ENCODE data around the gene NUDT5. TPM values are rescaled to one million over a fixed set of nuclear protein-coding genes. Genes with fewer than 3 reads are reported as not detected.
"Not testable (repeated sequence)": the region's sequence is repeated elsewhere in the genome, so short reads cannot be mapped to it uniquely, and the experiment has no call there.

Gene NUDT5
- total RNA-seq, 4 donors from 2014 or later: 28.0 to 36.5 (median 35.2) TPM

DNA sequence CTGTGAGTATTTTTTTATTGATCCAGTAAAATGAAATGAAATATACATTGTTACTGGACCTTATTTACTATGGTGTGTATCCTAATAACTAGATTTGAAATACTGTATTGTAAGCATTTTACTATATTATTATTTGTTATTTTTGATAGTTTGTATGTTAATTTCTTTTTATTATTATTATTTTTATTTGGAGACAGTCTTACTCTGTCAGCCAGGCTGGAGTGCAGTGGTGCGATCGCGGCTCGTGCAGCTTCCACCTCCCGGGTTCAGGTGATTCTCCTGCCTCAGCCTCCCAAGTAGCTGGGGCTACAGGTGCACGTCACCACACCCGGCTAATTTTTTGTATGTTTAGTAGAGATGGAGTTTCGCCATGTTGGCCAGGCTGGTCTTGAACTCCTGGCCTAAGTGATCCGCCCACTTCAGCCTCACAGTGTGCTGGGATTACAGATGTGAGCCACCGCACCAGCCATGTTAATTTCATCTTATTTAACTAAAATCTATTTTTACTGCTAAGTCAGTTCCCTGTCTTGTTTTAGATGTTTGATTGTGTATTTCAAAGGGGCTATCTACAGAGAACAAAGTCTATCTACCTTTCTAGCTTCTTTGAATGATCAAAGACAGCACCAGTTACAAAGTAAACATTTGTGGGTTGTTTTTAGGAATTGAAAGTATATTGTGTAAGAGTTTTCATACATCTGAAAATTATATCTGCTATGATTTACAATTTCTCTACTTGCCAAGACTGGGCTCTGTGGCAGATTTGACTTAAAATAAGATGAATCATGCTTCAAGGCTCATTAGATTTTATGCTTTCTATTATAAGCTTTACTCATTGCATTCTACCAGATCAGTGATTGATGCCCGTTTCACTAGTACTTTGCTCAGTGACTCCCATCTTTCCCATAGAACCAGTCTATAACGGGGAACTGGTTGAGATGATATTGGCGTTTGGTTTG lies 41.9 kb upstream of the NUDT5 start:
- H3K4me3 ChIP-seq (ENCODE audit: low read depth, poor library complexity, severe bottlenecking): no peak overlapping the region
- no peak for TF ChIP-seq CTCF (IDR thresholded peaks at IDR 0.05)
- TF ChIP-seq POLR2A (IDR thresholded peaks at IDR 0.05): no peak
- peak in 1 of 2 donors; percentile 40 for DNase-seq (ENCODE audit: low spot score in 2 of 2)
- WGBS, 2 donors: 83 to 86% methylated on average over 13 of the region's 13 CpGs
- intact Hi-C loops (cut with DNase I; ENCODE audit: low total_unique reads): no loop called here

DNA sequence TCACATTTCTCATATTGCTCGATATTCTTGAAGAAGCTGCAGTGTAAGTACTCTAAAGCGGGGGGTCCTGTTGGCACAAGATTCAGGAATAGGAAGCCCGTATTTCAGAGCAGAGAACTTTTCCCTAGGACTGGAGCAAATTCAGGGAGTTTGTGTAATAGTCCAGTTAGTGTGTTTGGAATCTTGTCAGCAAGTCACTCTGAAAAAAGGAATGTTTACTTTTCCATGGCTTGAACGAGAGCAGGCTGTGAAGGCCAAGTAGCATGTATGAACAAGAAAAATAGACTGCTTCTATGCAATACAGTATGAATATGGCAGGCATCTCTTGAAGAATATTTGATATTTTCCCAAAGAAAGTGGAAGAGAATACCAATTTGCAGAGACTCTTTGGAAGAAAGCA lies 40.1 kb upstream of the NUDT5 start:
- no peak for TF ChIP-seq POLR2A (IDR thresholded peaks at IDR 0.05)
- no peak for TF ChIP-seq CTCF (IDR thresholded peaks at IDR 0.05)
- 45 to 57% methylated on average over 4 of the region's 4 CpGs for WGBS, 2 donors
- H3K4me3 ChIP-seq (ENCODE audit: low read depth, poor library complexity, severe bottlenecking): no peak overlapping the region
- DNase-seq (ENCODE audit: low spot score in 2 of 2): no peak
- intact Hi-C loops (cut with DNase I; ENCODE audit: low total_unique reads): no loop called here

DNA sequence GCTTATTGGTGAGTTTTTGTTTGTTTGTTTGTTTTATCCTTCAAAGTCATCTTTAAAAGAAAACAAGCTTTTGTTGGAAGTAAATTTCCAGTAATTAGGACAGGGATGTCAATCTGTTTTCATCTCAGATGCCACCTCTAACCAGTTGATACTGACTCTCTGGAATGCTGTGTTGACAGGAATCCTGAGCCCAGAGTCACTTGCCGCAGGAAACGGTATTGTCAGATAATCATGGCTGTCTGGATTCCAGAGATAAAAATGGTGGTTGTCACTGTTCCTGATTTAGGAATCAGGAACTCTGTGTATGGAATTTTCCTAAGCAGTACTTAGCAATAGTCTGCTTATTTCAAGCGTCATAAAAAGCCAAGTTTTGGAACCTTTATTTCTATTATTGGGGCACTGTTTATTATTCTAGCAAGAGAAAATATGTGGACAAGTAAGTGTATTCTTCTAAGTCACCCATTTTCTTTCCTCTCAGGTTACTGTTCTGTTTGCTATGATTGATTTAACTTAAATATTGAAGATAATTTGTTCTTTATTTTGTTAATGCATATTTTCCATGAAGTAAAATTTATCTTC lies 39.5 kb upstream of the NUDT5 start:
- intact Hi-C loops (cut with DNase I; ENCODE audit: low total_unique reads): no loop called here
- no peak for TF ChIP-seq CTCF (IDR thresholded peaks at IDR 0.05)
- TF ChIP-seq POLR2A (IDR thresholded peaks at IDR 0.05): no peak
- no peak overlapping the region for H3K4me3 ChIP-seq (ENCODE audit: low read depth, poor library complexity, severe bottlenecking)
- DNase-seq (ENCODE audit: low spot score in 2 of 2): no peak
- WGBS, 2 donors: 63 to 64% methylated on average over 3 of the region's 3 CpGs

DNA sequence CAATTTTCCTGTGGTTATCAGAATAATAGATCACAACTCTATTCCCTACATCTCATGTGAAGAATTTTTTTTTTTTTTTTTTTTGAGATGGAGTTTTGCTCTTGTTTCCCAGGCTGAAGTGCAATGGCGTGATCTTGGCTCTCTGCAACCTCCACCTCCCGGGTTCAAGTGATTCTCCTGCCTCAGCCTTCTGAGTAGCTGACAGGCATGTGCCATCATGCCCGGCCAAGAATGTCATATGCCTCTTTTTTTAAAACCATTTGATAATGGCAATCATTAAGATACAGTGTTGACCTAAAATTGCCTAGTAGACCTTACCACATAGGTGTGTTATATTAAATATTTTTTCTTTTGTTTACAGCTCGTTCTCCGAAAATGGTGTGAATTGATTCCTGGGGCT lies 39.0 kb upstream of the NUDT5 start:
- intact Hi-C loops (cut with DNase I; ENCODE audit: low total_unique reads): not testable (repeated sequence)

GRCh38 chr10:12228851-12229250 lies 33.2 kb upstream of the NUDT5 start:
- intact Hi-C loops (cut with DNase I; ENCODE audit: low total_unique reads): no loop called here
- TF ChIP-seq CTCF (IDR thresholded peaks at IDR 0.05) (no peak), POLR2A (IDR thresholded peaks at IDR 0.05) (no peak)
- DNase-seq (ENCODE audit: low spot score in 2 of 2): no peak
- 93 to 94% methylated on average over 11 of the region's 11 CpGs for WGBS, 2 donors
- H3K4me3 ChIP-seq (ENCODE audit: low read depth, poor library complexity, severe bottlenecking): no peak overlapping the region

More for the DNA sequence above, 39.0 kb upstream of the NUDT5 start:
- WGBS, 2 donors: 84 to 88% methylated on average over 5 of the region's 5 CpGs
- H3K4me3 ChIP-seq (ENCODE audit: low read depth, poor library complexity, severe bottlenecking): not testable (repeated sequence)
- DNase-seq (ENCODE audit: low spot score in 2 of 2): peak in 1 of 2 donors; percentile 20

GRCh38 chr10:12226438-12226837 lies 30.7 kb upstream of the NUDT5 start:
- 97 to 100% methylated on average over 14 to 27 of the region's 28 CpGs for WGBS, 2 donors
- DNase-seq (ENCODE audit: low spot score in 2 of 2); intact Hi-C loops (cut with DNase I; ENCODE audit: low total_unique reads); H3K4me3 ChIP-seq (ENCODE audit: low read depth, poor library complexity, severe bottlenecking): not testable (repeated sequence)

Data from lower leg skin (tissue), 4 donors.